ENCODE data around the gene STK4. TPM values are rescaled to one million over a fixed set of nuclear protein-coding genes. Genes with fewer than 3 reads are reported as not detected.

STK4 gene
- total RNA-seq, 1 experiment from 2014 or later, result 52.7 TPM

DNA sequence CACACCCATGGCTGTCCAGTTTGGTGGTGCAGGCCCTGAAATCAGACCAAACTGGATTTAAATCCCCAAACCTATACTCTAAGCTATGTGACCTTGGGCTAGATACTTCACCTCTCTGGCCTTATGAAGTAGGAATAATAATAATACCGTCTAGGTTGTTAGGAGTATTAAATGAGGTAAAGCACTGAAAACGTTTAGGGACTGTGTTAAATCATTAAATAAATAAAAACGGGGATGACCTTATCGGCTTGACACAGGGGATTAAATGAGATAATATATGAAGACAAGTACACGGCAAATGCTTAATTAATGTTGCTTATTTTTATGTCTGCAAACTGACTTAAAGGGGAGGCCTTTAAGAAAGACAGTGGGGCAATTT lies 672 bp upstream of the STK4 start:
- Histone ChIP-seq H3K4me3 (ENCODE audit: low read depth, low read length, poor library complexity, severe bottlenecking) (peak overlapping the region; percentile 95), H3K9me3 (ENCODE audit: low read depth, low read length, poor library complexity, severe bottlenecking) (no peaks in the 10 kb centered on the region), H3K27me3 (replicated peaks; ENCODE audit: insufficient read depth, low read depth, low read length, poor library complexity) (no peaks in the 10 kb centered on the region), H3K27ac (ENCODE audit: low read depth, low read length, poor library complexity, severe bottlenecking) (peak overlapping the region; percentile 74), H3K36me3 (ENCODE audit: insufficient read depth, low read length, poor library complexity, severe bottlenecking) (no peaks in the 10 kb centered on the region), H3K4me1 (ENCODE audit: insufficient read depth, low read length, poor library complexity, severe bottlenecking) (peaks cover 21% of the 10 kb centered on the region)
- TSS peak; percentile 84 for BruUV-seq (replicated peaks)
- CTCF ChIA-PET, result no interaction called here
- POLR2A ChIA-PET (ENCODE audit: low non-redundant PET), result no interaction called here
- DNase-seq (ENCODE audit: low spot score), result no peak
- TF ChIP-seq EZH2 (IDR thresholded peaks at IDR 0.05; ENCODE audit: borderline replicate concordance, low read depth, low read length, poor library complexity, severe bottlenecking), result no peak
- TF ChIP-seq, protein P1, sequence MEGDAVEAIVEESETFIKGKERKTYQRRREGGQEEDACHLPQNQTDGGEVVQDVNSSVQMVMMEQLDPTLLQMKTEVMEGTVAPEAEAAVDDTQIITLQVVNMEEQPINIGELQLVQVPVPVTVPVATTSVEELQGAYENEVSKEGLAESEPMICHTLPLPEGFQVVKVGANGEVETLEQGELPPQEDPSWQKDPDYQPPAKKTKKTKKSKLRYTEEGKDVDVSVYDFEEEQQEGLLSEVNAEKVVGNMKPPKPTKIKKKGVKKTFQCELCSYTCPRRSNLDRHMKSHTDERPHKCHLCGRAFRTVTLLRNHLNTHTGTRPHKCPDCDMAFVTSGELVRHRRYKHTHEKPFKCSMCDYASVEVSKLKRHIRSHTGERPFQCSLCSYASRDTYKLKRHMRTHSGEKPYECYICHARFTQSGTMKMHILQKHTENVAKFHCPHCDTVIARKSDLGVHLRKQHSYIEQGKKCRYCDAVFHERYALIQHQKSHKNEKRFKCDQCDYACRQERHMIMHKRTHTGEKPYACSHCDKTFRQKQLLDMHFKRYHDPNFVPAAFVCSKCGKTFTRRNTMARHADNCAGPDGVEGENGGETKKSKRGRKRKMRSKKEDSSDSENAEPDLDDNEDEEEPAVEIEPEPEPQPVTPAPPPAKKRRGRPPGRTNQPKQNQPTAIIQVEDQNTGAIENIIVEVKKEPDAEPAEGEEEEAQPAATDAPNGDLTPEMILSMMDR (conservative IDR thresholded peaks at IDR 0.05; ENCODE audit: low read depth, low read length), result no peak
- intact Hi-C loops (cut with micrococcal nuclease; ENCODE audit: unreplicated experiment), result no loop called here

DNA sequence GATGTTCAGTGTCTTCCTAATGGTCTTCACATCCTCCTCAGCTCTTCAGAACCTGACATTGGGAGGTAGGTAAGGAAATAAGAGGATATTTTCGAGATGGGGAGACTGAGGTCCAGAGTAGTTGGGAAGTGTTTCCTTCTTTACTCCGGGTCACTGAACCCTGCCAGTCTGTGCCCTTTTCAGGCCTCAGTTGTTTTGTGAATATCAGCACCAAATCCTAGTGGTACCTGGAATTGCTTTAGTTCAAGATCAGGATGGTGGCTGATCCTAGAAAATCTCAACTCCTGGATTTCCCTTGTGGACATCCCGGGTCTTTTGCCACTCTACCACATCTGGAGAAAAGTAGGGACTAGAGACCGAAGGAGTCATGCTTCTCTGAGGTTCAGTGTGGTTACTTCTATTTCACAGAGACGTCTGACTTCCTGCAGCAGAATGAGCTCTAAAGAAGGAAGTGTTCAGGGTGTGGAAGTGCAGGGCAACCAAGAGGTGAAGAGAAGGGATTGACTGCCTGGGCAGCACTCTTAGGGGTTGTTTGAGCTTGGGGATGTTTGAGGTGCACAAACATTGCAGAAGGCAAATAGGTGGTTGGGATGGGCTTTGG lies 995 bp downstream of the STK4 start:
- DNase-seq (ENCODE audit: low spot score), result no peak
- peak overlapping the region; percentile 74 for H3K27ac ChIP-seq (ENCODE audit: low read depth, low read length, poor library complexity, severe bottlenecking)
- H3K4me3 ChIP-seq (ENCODE audit: low read depth, low read length, poor library complexity, severe bottlenecking), result peak overlapping the region; percentile 95
- peaks cover 24% of the 10 kb centered on the region for H3K4me1 ChIP-seq (ENCODE audit: insufficient read depth, low read length, poor library complexity, severe bottlenecking)
- POLR2A ChIA-PET (ENCODE audit: low non-redundant PET), result no interaction called here
- no peaks in the 10 kb centered on the region for H3K36me3 ChIP-seq (ENCODE audit: insufficient read depth, low read length, poor library complexity, severe bottlenecking)
- TF ChIP-seq, protein P1 (conservative IDR thresholded peaks at IDR 0.05; ENCODE audit: low read depth, low read length), result no peak
- TF ChIP-seq EZH2 (IDR thresholded peaks at IDR 0.05; ENCODE audit: borderline replicate concordance, low read depth, low read length, poor library complexity, severe bottlenecking), result no peak
- H3K9me3 ChIP-seq (ENCODE audit: low read depth, low read length, poor library complexity, severe bottlenecking), result no peaks in the 10 kb centered on the region
- no peaks in the 10 kb centered on the region for H3K27me3 ChIP-seq (replicated peaks; ENCODE audit: insufficient read depth, low read depth, low read length, poor library complexity)
- CTCF ChIA-PET, result no interaction called here
- intact Hi-C loops (cut with micrococcal nuclease; ENCODE audit: unreplicated experiment), result no loop called here
- no TSS peak for BruUV-seq (replicated peaks)

DNA sequence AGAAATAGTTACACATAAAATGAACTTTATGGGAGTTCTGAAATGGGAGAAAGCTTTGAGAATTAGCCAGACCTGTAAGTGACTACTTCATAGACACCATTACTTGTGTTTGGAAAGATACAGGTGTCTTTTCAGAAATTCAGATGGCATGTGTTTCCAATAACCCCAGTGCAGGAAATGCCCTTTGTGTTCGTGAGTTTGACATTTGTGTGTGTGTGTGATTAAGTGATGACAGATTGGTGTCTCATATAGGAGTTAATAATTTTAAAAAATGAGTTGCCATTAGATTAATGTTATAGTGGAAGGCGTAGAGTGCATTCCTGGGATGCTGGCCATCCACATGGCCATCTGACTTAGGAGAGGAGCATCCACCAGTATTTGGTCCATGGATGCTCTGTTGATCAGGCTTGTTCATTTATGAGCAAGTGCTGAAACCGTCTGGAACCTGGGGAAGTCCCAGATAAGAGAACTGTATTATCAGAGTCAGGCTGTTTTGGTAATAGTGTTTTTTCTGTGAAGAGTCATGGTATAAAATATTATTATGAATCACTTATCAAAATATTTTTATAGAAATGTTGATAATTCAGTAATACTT lies 3.1 kb downstream of the STK4 start:
- POLR2A ChIA-PET (ENCODE audit: low non-redundant PET), result no interaction called here
- no peaks in the 10 kb centered on the region for H3K9me3 ChIP-seq (ENCODE audit: low read depth, low read length, poor library complexity, severe bottlenecking)
- no peak overlapping the region for H3K27ac ChIP-seq (ENCODE audit: low read depth, low read length, poor library complexity, severe bottlenecking)
- peaks cover 10% of the 10 kb centered on the region for H3K36me3 ChIP-seq (ENCODE audit: insufficient read depth, low read length, poor library complexity, severe bottlenecking)
- CTCF ChIA-PET, result no interaction called here
- BruUV-seq (replicated peaks), result no TSS peak
- H3K27me3 ChIP-seq (replicated peaks; ENCODE audit: insufficient read depth, low read depth, low read length, poor library complexity), result no peaks in the 10 kb centered on the region
- no peak overlapping the region for H3K4me3 ChIP-seq (ENCODE audit: low read depth, low read length, poor library complexity, severe bottlenecking)
- intact Hi-C loops (cut with micrococcal nuclease; ENCODE audit: unreplicated experiment), result no loop called here
- peaks cover 35% of the 10 kb centered on the region for H3K4me1 ChIP-seq (ENCODE audit: insufficient read depth, low read length, poor library complexity, severe bottlenecking)
- no peak for DNase-seq (ENCODE audit: low spot score)
- TF ChIP-seq EZH2 (IDR thresholded peaks at IDR 0.05; ENCODE audit: borderline replicate concordance, low read depth, low read length, poor library complexity, severe bottlenecking), result no peak
- TF ChIP-seq, protein P1 (conservative IDR thresholded peaks at IDR 0.05; ENCODE audit: low read depth, low read length), result no peak
